Smooth muscle cell of the brain vasculature (primary cell): ENCODE data around the gene PTPN2.

ENCODE experiments used
- DNase-seq: peaks from one replicate; pipeline ENCODE4 v3.0.0-alpha.2; 2012; ENCODE audit warnings: low read depth, low spot score

The PTPN2 gene

DNA sequence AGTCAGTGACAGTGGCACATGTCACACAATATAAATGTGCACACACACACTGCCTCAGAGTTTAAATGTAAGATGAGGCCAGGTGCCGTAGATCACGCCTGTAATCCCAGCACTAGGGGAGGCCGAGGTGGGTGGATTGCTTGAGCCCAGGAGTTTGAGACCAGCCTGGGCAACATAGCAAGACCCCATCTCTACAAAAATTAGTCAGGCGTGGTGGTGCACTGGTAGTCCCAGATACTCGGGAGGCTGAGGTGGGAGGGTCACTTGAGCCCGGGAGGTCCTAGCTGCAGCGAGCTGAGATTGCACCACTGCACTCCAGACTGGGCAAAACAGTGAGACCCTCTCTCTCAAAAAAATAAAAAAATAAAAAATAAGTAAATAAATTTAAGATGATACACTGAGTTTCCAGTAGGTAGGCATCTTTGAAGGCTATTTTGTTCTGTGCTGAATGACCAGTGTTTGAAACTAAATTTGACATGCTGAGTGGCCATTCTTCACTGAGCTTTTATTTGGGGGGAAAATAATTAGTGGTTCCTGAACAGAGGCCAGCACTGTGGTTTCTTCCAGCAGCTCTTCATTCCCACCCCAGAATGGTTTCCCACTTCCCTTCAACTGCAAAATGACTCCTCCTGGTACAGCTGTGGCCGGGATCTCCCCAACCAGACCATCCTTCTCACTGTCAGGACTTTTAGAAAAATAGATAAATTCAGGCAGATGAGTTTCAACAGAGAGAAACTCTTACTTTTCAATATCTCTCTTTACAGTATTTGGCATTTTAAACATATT is 136.3 kb downstream of the PTPN2 start:
- no peak for DNase-seq

DNA sequence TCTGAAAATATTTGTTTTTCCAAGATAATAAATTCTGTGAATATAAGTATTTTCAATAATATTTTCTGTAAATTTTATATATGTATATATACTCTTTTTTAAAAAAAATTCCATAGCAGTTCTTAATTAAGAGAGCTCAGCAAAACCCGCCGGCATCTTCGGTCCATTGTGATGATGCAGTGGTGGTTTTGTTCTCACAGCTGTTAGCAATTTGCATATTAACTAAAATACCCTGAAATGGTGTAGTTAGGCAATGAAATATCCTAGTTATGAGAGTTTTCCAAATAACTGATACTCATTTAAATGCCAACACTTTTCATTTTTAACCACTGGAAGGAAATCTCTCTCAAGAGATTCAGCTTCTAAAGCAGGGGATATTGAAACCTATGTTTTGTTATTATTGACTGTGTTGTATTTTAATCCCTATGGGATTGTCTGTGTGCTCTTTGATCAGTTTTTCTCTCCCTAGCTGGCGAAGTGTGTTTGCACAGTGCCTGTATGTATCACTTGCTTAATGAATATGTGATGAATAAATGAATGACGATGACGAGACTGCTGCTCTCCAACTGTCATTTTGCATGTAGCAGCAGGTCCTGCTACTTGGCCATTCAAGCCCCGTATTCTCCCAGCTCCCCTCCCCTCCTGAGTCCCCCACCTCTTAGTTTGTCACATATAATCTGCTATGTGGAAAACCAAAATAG is 138.8 kb downstream of the PTPN2 start:
- no peak for DNase-seq

DNA sequence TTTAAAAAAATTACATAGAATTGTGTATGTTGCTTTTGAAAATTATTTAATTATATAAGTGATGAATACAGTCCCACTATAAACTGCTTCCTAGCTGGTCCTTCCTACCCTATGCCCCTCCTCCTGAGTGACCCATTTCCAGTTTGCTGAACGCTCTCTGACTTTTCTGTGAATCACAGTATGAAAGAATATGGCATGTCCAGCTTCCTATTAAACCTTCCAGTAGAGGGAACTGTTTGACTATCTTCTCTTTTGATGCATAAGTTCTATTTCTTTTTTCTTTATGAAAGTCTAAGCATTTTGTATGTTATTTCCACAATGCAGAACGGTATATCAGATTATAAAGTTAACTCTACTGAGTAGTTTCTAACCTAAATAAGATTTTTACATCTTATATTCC is 139.9 kb downstream of the PTPN2 start:
- peak; percentile 51 for DNase-seq

DNA sequence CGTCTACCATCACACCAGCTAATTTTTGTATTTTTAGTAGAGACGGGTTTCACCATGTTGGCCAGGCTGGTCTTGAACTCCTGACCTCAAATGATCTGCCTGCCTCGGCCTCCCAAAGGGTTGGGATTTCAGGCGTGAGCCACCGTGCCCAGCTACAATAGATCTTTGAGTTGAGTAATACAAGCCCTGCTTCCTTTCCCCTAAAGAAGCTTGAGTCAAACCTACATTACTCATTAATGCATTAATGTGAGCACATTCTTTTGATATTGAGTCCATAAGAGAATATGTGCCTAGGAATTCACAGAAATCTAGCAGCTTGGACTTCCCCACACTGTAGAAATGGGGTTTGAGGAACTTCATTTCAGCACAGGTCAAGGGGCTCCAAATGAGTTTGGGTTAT is 141.6 kb downstream of the PTPN2 start:
- no peak for DNase-seq
